Stimulated activated CD4-positive, alpha-beta T cell treated with anti-CD3 and anti-CD28 coated beads, TNF-alpha, amount 100 ng/mL, for 4 hours (primary cell): ENCODE results near the gene INTS2.
"Not testable (repeated sequence)": the region's sequence is repeated elsewhere in the genome, so short reads cannot be mapped to it uniquely, and the experiment has no call there.

Experiments
- DNase-seq, 3 experiments: peaks; one replicate each; pipeline ENCODE4 v3.0.0-alpha.2; 2020; ENCODE audit warnings: low read depth in 3 of 3

Gene INTS2

DNA sequence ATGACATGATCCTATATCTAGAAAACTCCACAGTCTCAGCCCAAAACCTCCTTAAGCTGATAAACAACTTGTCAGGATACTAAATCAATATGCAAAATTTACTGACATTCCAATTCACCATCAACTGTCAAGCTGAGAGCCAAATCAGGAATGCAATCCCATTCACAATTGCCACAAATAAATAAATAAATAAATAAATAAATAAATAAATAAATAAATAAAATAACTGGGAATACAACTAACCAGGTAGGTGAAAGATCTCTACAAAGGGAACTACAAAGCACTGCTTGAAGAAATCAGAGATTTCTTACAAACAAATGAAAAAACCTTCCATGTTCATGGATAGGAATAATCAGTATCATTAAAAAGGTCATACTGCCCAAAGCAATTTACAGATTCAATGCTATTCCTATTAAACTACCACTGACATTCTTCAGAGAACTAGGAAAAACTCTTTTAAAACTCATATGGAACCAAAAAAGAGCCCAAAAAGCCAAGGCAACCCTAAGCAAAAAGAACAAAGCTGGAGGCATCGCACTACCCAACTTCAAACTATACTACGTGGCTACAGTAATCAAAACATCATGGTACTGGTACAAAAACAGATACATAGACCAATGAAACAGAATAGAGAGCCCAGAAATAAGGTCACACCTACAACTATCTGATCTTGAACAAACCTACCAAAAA is 102.2 kb downstream of the INTS2 start:
- DNase-seq: no peak

DNA sequence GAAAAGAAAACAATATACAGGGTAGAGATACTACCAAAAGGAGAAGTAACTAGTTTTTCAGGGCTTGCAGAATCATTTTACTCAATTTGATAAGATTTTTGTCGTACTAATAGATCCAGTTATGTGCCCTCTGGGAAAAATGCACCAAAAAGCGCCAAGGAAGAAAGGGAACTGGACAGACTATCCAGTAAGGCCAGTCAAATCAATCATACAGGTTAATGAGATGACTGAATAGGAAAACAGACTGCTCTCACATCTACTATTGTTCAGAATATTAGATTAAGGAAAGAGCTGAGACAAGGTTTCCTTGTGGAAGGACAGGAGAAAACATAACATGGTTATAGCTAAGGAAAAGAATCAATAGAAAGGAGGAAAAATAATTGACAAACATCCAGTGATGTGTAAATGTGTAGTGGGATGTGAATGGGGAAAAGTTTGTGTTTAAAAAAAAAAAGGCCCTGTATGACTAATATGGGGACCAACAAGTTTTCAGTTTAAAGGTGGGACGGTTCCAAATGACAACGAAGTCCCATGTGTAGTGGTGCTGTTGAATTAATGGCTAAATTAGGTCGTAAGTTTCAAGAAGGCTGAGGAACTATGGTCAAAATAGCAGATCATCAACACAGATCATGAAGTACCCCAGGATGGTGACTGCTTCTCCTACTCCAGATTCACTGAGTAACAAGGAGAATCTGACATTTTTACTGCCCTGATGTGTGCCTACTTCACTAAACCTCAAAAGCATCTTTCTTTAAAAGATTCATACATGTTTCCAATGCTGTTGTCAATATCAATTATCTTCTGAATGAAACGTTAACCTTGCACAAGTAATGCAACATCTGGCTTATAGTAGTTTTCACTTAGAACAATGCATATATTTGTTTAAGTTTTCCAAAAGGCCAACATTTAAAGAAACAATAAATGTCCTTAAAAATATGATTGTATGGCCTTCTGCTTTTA is 105.2 kb downstream of the INTS2 start:
- DNase-seq: no peak

DNA sequence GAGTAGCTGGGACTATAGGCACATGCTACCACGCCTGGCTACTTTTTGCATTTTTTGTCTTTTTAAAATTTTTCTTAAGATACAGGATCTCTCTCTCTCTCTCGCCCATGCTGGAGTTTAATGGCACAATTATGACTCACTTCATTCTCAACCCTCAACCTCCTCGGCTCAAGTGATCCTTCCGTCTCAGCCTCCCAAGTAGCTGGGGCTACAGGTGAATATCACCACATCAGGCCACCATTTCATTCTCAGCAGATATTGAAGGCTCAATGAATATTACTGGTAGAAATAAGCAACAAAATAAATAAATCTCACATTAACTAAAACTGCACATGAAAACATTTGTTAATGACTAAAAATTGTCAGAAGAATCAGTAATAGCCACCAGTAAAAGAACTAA is 106.1 kb downstream of the INTS2 start:
- DNase-seq: no peak

DNA sequence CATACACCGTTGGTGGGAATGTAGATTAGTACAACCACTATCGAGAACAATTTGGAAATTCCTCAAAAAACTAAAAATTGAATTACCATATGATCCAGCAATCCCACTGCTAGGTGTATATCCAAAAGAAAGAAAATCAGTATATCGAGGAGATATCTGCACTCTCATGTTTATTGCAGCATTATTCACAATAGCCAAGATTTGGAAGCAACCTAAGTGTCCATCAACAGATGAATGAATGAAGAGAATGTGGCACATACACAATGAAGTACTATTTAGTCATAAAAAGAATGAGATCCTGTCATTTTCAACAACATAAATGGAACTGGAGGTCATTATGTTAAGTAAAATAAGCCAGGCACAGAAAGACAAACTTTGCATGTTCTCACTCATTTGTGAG is 108.5 kb downstream of the INTS2 start:
- DNase-seq: not testable (repeated sequence)

DNA sequence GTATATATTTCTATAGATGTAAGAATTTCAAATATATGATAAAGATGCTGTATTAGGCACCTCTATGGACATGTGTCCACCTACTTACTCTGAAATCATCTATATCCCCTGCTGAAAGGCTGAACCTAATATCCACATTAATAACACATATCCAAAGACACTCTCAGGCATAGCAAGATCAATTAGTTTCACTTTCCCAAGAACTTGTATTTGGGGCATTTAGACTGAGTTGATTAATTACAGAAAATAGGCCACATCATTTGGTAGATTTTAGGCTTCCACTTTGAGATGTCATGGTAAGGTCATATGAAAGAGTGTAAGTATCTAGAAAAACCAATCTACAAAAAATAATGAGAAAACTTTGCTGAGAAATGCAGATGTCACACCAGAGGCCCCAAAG is 109.6 kb downstream of the INTS2 start:
- no peak for DNase-seq

DNA sequence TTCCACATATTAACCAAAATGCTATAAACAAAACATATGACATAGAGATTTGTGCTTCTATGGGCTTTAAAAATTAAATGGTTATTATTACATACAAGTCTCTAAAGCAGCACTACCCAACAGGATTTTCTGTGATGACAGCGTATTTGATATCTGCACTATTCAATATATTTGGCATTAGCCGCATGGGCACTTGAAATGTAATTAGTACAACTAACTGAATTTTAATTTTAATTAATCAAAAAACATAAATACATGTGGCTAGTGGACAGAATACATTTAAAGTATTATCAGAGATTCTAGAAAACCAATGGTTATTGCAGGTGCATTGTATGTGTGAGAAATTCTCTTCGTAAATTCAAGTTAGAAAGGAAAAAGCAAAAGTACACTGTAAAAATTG is 110.3 kb downstream of the INTS2 start:
- no peak for DNase-seq

DNA sequence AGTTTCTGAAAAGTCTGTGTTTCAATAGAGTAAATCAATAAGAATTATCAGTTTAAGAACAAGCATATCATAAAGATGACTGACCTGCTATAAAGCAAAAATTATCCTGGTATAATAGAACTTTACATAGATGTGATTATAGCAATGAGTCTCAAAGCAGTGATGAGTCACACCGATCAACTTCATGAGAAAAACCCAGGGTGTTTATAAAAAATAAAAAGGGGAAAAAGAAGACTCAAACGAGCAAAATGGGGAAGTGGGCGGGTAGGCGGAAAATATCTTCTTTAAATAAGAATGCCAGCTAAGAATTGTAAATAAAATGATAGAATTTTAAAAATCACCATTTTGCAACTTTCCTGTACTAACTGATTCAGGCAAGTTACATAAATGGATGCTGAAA is 111.2 kb downstream of the INTS2 start:
- DNase-seq: no peak

DNA sequence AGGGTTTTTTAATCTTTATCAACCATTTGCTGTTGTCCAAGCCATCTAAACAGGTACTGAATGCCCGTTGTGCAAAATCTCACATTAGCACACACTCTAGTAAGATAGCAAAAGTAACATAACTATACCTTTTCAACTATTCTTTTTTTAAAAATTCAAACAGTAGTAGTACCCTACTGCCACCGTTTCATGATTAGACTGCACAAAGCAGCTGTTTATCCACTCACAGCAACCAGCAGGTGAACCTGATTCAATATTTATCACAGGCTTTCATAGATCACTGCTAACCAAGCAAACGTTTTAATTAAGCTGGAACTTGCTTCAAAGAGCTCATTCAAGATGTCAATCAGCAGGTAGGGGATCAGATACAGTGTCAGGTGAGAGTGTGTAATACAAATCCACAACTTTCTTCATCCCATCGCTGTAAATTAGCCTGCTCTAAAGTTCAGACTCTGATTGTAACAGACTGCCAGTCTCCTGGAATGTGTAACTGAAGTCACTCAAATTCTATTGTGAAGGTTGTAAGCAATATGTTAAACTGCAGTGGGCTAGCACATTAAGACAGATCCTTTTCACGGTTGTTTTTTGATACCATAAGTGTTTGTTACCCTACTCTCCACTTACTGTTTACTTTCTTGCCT is 111.8 kb downstream of the INTS2 start:
- no peak for DNase-seq
